Kidney epithelial cell (primary cell): ENCODE measurements around the gene DOP1A. TPM values are rescaled to one million over a fixed set of nuclear protein-coding genes. Genes with fewer than 3 reads are reported as not detected.

Experiments
- DNase-seq: peaks from one replicate; pipeline ENCODE4 v3.0.0-alpha.2; 2010; ENCODE audit warnings: low read depth
- H3K27me3 ChIP-seq: 2 replicates; pipeline ENCODE4 v1.6.0; 2011; ENCODE audit warnings: low read length; ENCODE audit not compliant: control insufficient read depth, insufficient read depth
- H3K36me3 ChIP-seq: 2 replicates; pipeline ENCODE4 v1.5.1; 2011; ENCODE audit warnings: low read length; ENCODE audit not compliant: control insufficient read depth, insufficient read depth
- H3K4me3 ChIP-seq: 2 replicates; pipeline ENCODE4 v1.5.1; 2011; ENCODE audit warnings: low read depth, mild to moderate bottlenecking, control low read depth, low read length
- CTCF ChIP-seq: IDR thresholded peaks from 2 replicates; pipeline ENCODE4 v1.5.1; 2011; ENCODE audit warnings: mild to moderate bottlenecking, moderate library complexity, low read length, control low read depth, inconsistent platforms; ENCODE audit not compliant: insufficient read depth, poor library complexity, severe bottlenecking
- total RNA-seq: library from RNA; depleted of rRNA; stranded (reverse); fragments of >200 nt; gene quantifications from 2 replicates; pipeline ENCODE4 v1.2.3, GENCODE V29; 2015

The DOP1A gene
- total RNA-seq, 1 donor from 2014 or later: 11.7 TPM

GRCh38 chr6:83124553-83124952, 57.1 kb downstream of the DOP1A start:
- Histone ChIP-seq H3K4me3 (no peak overlapping the region), H3K27me3 (no peaks in the 10 kb centered on the region), H3K36me3 (no peaks in the 10 kb centered on the region)
- DNase-seq: no peak
- TF ChIP-seq CTCF: no peak

GRCh38 chr6:83125425-83125824, 58.0 kb downstream of the DOP1A start:
- no peak overlapping the region for H3K4me3 ChIP-seq
- no peaks in the 10 kb centered on the region for H3K36me3 ChIP-seq
- no peak for TF ChIP-seq CTCF
- DNase-seq: no peak
- no peaks in the 10 kb centered on the region for H3K27me3 ChIP-seq

DNA sequence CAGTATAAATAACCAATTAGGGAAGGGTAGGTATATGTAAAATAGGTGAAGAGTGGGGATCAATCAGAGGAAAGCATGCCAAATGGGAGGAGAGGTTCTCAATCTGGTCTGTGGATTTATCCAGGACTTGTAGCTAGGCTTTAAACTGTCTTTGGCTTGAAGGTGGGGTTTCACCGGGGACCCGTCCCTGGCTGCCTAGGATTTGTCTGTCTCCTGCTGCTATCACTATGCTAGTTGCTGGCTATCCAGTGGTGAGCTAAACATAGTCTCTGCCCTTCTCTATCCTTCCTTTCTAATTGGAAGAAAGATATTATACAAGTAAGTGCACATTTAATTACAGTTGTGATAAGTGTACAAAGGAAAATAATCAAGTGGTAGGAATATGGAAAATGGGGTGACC, 58.8 kb downstream of the DOP1A start:
- Histone ChIP-seq H3K36me3 (no peaks in the 10 kb centered on the region), H3K27me3 (no peaks in the 10 kb centered on the region), H3K4me3 (no peak overlapping the region)
- no peak for DNase-seq
- TF ChIP-seq CTCF: no peak

GRCh38 chr6:83126807-83127206, 59.3 kb downstream of the DOP1A start:
- no peak for TF ChIP-seq CTCF
- H3K27me3 ChIP-seq: no peaks in the 10 kb centered on the region
- no peak overlapping the region for H3K4me3 ChIP-seq
- DNase-seq: no peak
- H3K36me3 ChIP-seq: no peaks in the 10 kb centered on the region

DNA sequence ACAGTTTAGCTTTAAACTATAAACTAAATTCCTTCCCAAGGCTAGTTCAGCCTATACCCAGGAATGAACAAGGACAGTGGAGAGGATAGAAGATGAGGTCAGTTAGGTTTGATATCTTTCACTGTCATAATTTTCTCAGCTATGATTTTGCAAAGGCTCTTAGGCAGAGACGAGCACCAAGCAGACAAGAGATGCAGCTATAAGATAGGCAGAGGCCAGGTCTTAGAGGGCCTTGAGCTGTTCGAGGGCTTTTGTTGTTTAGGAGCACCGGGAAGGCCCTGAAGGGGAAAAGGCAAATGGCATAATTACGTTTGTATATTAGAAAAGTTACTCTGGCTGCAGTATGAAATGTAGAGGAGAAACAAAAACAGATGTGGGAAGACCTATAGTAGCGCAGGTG, 59.8 kb downstream of the DOP1A start:
- no peak for DNase-seq
- no peak for TF ChIP-seq CTCF
- H3K27me3 ChIP-seq: no peaks in the 10 kb centered on the region
- no peaks in the 10 kb centered on the region for H3K36me3 ChIP-seq
- no peak overlapping the region for H3K4me3 ChIP-seq

GRCh38 chr6:83127976-83128375, 60.5 kb downstream of the DOP1A start:
- Histone ChIP-seq H3K4me3 (no peak overlapping the region), H3K27me3 (no peaks in the 10 kb centered on the region), H3K36me3 (no peaks in the 10 kb centered on the region)
- no peak for DNase-seq
- TF ChIP-seq CTCF: no peak
